Erythroblast (primary cell): Measurements from ENCODE around the gene NFIX.

Experiments
- GATA1 ChIP-seq: IDR thresholded peaks from 2 replicates; pipeline ENCODE4 v1.6.1; 2011; ENCODE audit warnings: low read depth, mild to moderate bottlenecking, control low read depth, low read length, moderate library complexity
- POLR2A ChIP-seq: IDR thresholded peaks from 2 replicates; pipeline ENCODE4 v1.6.1; 2011; ENCODE audit warnings: mild to moderate bottlenecking, low read length

- TF ChIP-seq POLR2A (peak; percentile 52), GATA1 (no peak)
Measured at GRCh38 chr19:13104360-13104847, 109.1 kb downstream of the NFIX start.
